Calu3 (cell line): Measurements from ENCODE around the gene FKBP1B. TPM values are rescaled to one million over a fixed set of nuclear protein-coding genes. Genes with fewer than 3 reads are reported as not detected.

ENCODE experiments used
- BruUV-seq: library from RNA; stranded (reverse); fragments of 400-500 nt; replicated peaks from 2 replicates; lab custom pipeline; 2021; lab: Mats Ljungman, UMichigan
- CTCF ChIA-PET: fragments of 300-600 bp; sonication (Branson Sonifier 250); formaldehyde crosslinking; loops from one replicate; lab custom pipeline; 2022; ENCODE audit warnings: antibody characterized with exemption; lab: Charles Lee
- DNase-seq: peaks from one replicate; pipeline ENCODE4 v3.0.0; 2022
- H3K27ac Mint-ChIP-seq: one replicate; pipeline ENCODE4 v1.8.0; 2022; ENCODE audit warnings: mixed read lengths; ENCODE audit not compliant: unreplicated experiment
- H3K27me3 Mint-ChIP-seq: one replicate; pipeline ENCODE4 v1.8.0; 2022; ENCODE audit warnings: mixed read lengths; ENCODE audit not compliant: unreplicated experiment
- H3K36me3 Mint-ChIP-seq: one replicate; pipeline ENCODE4 v1.8.0; 2022; ENCODE audit warnings: mild to moderate bottlenecking, moderate library complexity, mixed read lengths; ENCODE audit not compliant: insufficient read depth, unreplicated experiment
- H3K4me1 Mint-ChIP-seq: one replicate; pipeline ENCODE4 v1.8.0; 2022; ENCODE audit warnings: mild to moderate bottlenecking, low read depth, mixed read lengths; ENCODE audit not compliant: unreplicated experiment
- H3K4me3 Mint-ChIP-seq: one replicate; pipeline ENCODE4 v1.8.0; 2022; ENCODE audit warnings: mild to moderate bottlenecking, low read depth, moderate library complexity, mixed read lengths; ENCODE audit not compliant: unreplicated experiment
- H3K9me3 Mint-ChIP-seq: one replicate; pipeline ENCODE4 v1.8.0; 2022; ENCODE audit warnings: low read depth, mixed read lengths; ENCODE audit not compliant: unreplicated experiment
- intact Hi-C: fragments of 100-400 bp; cut with micrococcal nuclease; formaldehyde crosslinking; loops from one replicate; pipeline ENCODE4 v1.10.0; 2022; ENCODE audit not compliant: unreplicated experiment
- total RNA-seq: library from RNA; stranded (reverse); gene quantifications from 2 replicates; pipeline ENCODE4 v1.2.3, GENCODE V29; 2022
- TF ChIP-seq, protein P1 (sequence below): fragments of 200-600 bp; IDR thresholded peaks from one replicate; pipeline ENCODE4 v1.8.0; 2022; ENCODE audit warnings: antibody characterized with exemption; ENCODE audit not compliant: unreplicated experiment

The FKBP1B gene
- total RNA-seq, 1 experiment from 2014 or later = 8.2 TPM

DNA sequence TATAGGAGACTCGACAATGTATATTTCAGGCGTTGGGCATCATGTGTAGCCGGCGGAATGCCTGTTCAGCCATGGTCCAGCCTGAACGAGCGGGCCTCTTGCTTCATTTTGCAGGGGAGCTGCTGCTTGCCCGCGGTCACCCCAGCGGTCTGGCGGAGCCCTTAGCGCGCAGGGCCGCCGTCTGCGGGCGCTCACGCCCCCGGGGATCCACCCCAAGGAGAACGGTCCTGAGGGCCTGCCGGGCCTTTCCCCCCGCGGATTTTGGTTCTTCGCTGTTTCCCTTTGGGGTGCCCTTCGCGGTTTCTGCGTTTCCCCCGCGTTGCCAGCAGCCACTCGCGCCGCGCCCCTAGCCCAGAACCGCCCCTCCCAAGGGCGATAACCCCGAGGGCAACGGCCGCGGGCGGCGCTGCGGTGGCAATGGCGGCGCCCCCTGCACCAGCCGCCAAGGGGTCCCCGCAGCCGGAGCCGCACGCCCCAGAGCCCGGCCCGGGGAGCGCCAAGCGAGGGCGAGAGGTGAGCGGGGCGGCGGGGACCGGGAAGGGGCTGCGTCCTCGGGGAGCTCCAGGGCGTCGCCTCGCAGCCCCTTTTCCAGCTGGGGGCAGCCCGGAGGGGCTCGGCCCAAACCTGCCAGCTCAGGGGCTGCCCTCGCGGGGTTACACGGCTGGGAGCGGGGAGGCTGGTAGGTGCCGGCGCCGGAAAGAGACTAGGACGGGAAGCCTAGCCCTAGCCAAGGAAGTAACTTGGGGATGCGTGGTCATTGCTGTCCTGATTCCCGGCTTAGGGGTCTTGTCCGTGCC lies 39.7 kb upstream of the FKBP1B start, which contains the start of gene MFSD2B:
Gene MFSD2B, plus strand, starts transcription at position 406 of the 797 bp plus-strand sequence. Its CDS starts 12 bp downstream, at position 418.
- TF ChIP-seq, protein P1, sequence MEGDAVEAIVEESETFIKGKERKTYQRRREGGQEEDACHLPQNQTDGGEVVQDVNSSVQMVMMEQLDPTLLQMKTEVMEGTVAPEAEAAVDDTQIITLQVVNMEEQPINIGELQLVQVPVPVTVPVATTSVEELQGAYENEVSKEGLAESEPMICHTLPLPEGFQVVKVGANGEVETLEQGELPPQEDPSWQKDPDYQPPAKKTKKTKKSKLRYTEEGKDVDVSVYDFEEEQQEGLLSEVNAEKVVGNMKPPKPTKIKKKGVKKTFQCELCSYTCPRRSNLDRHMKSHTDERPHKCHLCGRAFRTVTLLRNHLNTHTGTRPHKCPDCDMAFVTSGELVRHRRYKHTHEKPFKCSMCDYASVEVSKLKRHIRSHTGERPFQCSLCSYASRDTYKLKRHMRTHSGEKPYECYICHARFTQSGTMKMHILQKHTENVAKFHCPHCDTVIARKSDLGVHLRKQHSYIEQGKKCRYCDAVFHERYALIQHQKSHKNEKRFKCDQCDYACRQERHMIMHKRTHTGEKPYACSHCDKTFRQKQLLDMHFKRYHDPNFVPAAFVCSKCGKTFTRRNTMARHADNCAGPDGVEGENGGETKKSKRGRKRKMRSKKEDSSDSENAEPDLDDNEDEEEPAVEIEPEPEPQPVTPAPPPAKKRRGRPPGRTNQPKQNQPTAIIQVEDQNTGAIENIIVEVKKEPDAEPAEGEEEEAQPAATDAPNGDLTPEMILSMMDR = no peak
- Mint-ChIP-seq H3K27ac (no peak within 1 kb of the TSS), H3K36me3 (no peaks in the 10 kb centered on the region), H3K27me3 (peaks cover 37% of the 10 kb centered on the region), H3K9me3 (no peaks in the 10 kb centered on the region), H3K4me3 (peak within 1 kb of the TSS; percentile 51), H3K4me1 (peaks cover 9% of the 10 kb centered on the region)
- no peak for DNase-seq
- no TSS peak for BruUV-seq
- CTCF ChIA-PET = no interaction called here
- intact Hi-C loops = no loop called here

DNA sequence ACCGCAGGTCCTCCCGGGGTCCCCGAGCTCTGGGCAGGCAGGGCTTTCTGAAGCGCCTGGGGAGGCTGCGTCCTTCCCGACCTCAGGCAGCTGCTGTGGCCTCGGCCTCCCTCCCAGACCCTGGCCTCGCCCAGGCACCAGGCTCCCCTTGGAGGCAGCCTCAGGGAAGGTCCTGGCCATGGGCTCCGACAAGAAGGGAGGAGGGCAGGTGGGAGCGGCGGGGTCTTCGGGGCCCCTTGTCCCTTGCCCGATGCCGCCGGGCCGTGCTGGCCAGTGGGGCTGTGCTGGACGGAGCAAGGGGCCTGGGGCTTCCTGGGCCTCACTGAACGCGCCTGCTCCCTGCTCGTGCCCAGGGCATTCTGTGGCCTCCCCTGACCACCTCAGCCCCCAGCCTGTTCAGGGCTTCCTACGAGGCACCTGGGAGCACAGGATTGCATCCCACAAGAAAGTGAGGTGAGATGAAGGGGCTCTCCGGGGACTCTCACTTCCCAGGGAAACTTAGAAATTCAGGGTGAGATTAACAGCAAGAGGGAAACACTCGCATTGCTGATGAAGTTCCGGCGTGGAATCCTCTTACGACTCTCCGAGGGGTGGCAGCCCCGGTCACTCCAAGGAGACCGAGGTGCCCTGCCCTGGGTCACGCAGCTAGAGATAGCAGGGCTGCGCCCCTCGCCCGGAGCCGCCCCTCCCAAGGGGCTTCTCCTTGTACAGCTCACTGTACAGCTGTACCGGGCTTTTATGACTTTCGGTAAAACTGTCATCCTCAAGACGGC lies 38.9 kb upstream of the FKBP1B start:
- Mint-ChIP-seq H3K4me3 (peak overlapping the region; percentile 51), H3K36me3 (no peaks in the 10 kb centered on the region), H3K4me1 (peaks cover 9% of the 10 kb centered on the region), H3K27me3 (peaks cover 37% of the 10 kb centered on the region), H3K27ac (no peak overlapping the region), H3K9me3 (no peaks in the 10 kb centered on the region)
- no TSS peak for BruUV-seq
- intact Hi-C loops = no loop called here
- TF ChIP-seq, protein P1 = no peak
- no peak for DNase-seq
- CTCF ChIA-PET = no interaction called here

DNA sequence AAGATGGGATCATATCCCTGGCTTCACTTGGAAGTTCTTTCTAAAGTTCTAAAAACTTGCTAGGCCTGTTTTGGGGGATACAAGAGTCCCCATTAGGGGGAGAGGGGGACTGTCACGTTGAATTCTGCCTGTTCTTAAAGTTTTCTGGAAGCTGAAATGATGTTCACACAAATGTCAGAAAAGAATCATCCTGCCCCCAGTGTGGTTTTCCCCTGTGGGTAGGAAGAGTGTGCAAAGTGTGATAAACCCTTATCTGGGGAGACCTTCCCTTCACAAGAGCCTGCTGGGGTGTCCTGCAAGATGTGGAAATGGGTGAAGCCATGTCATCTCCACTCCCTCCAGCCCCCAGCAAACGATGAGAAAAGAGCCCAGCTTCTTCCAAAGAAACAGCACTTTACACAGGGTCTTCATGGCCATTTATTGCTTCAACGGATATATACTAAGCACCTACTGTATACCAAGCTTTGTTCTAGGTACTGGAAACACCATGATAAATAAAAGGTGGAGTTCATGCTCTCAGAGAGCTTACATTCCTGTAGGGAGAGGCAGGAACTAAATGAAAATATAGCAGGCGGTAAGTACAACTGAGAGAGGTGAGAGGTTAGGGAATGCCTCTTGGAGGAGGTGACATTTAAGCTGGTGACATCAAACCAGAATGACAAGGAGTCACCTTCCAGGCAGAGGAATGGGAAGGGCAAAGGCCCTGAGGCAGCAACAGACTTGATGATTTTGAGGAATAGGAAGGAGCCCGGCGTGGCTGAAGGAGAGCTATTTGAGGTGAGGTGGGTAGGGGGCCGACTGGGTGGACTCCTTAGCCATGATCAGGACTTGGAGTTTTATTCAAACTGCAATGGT lies 38.1 kb upstream of the FKBP1B start:
- Mint-ChIP-seq H3K27me3 (peaks cover 37% of the 10 kb centered on the region), H3K9me3 (no peaks in the 10 kb centered on the region), H3K36me3 (no peaks in the 10 kb centered on the region), H3K4me1 (peaks cover 9% of the 10 kb centered on the region), H3K4me3 (no peak overlapping the region), H3K27ac (no peak overlapping the region)
- DNase-seq = no peak
- BruUV-seq = no TSS peak
- CTCF ChIA-PET = interaction anchor here (0.6 to 0.7 kb wide), 2 partner anchors 8 to 23 kb away, joined by 4 to 5 read pairs; no protein-coding TSS in a partner anchor
- intact Hi-C loops = no loop called here
- TF ChIP-seq, protein P1 = no peak
